Retinal pigment epithelial cell (primary cell): ENCODE results near the gene PTPN12.
A peak's percentile ranks its signal among the peaks of the same experiment; 100 is the strongest.
"Not testable (repeated sequence)": the region's sequence is repeated elsewhere in the genome, so short reads cannot be mapped to it uniquely, and the experiment has no call there.

Source experiments
- DNase-seq: peaks from one replicate; pipeline ENCODE4 v3.0.0-alpha.2; 2010; ENCODE audit warnings: low read depth
- H3K4me3 ChIP-seq: 2 replicates; pipeline ENCODE4 v1.5.1; 2011; ENCODE audit warnings: mild to moderate bottlenecking, low read length, control low read depth, moderate library complexity
- TF ChIP-seq, protein P1 (sequence below): conservative IDR thresholded peaks from 2 replicates; pipeline ENCODE4 v1.5.1; 2011; ENCODE audit warnings: low read depth, low read length, control low read depth, inconsistent platforms

The PTPN12 gene

DNA sequence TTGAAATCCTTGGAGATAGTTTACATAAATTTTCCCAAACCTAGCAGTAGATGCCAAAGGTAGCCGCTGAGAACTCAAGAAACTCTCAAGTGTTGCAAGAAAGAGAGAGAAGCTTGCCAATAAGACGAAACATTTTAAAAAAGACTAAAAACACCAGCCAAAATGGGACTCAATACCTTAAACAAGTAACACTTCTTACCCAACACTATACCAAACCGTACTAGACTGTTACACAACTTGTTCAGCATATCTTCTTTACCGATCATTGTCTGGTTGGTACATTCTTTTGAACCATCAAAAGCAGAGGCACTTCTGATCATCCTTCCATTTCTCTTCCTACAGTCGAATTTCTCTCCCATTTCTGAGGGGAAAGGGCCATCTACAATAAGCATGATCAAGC lies 4.8 kb upstream of the PTPN12 start:
- H3K4me3 ChIP-seq: no peak overlapping the region
- TF ChIP-seq, protein P1, sequence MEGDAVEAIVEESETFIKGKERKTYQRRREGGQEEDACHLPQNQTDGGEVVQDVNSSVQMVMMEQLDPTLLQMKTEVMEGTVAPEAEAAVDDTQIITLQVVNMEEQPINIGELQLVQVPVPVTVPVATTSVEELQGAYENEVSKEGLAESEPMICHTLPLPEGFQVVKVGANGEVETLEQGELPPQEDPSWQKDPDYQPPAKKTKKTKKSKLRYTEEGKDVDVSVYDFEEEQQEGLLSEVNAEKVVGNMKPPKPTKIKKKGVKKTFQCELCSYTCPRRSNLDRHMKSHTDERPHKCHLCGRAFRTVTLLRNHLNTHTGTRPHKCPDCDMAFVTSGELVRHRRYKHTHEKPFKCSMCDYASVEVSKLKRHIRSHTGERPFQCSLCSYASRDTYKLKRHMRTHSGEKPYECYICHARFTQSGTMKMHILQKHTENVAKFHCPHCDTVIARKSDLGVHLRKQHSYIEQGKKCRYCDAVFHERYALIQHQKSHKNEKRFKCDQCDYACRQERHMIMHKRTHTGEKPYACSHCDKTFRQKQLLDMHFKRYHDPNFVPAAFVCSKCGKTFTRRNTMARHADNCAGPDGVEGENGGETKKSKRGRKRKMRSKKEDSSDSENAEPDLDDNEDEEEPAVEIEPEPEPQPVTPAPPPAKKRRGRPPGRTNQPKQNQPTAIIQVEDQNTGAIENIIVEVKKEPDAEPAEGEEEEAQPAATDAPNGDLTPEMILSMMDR: no peak
- no peak for DNase-seq

DNA sequence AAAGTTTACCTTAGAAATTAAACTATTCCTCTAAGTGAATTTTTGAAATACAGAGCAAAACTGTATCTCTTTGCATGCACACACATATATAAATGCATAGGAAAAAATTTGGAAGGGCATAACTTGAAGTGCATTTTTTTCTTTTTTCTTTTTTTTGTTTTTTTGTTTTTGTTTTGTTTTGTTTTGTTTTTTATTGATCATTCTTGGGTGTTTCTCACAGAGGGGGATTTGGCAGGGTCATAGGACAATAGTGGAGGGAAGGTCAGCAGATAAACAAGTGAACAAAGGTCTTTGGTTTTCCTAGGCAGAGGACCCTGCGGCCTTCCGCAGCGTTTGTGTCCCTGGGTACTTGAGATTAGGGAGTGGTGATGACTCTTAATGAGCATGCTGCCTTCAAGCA lies 4.4 kb upstream of the PTPN12 start:
- DNase-seq, H3K4me3 ChIP-seq: not testable (repeated sequence)

DNA sequence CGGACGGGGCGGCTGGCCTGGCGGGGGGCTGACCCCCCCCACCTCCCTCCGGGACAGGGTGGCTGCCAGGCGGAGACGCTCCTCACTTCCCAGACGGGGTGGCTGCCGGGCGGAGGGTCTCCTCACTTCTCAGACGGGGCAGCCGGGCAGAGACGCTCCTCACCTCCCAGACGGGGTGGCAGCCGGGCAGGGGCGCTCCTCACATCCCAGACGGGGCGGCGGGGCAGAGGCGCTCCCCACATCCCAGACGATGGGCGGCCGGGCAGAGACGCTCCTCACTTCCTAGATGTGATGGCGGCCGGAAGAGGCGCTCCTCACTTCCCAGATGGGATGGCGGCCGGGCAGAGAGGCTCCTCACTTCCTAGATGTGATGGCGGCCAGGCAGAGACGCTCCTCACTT lies 3.0 kb upstream of the PTPN12 start:
- H3K4me3 ChIP-seq, DNase-seq: not testable (repeated sequence)

DNA sequence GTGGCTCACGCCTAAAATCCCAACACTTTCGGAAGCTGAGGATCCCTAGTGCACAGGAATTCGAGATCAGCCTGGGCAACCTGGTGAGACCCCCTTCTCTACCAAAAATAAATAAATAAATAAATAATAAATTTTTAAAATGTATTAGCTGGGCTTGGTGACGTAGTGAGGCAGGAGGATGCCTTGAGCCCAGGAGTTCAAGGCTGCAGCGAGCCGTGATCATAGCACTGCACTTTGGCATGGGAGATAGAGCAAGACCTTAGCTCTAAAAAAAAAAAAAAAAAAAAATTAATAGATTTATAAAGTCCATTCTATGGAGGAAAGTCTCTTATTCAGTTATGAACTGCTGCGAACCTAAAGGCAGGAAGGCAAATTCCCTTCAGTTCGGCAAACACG lies 1.1 kb upstream of the PTPN12 start:
- H3K4me3 ChIP-seq: peak overlapping the region; percentile 84
- no peak for DNase-seq
- TF ChIP-seq, protein P1: no peak

DNA sequence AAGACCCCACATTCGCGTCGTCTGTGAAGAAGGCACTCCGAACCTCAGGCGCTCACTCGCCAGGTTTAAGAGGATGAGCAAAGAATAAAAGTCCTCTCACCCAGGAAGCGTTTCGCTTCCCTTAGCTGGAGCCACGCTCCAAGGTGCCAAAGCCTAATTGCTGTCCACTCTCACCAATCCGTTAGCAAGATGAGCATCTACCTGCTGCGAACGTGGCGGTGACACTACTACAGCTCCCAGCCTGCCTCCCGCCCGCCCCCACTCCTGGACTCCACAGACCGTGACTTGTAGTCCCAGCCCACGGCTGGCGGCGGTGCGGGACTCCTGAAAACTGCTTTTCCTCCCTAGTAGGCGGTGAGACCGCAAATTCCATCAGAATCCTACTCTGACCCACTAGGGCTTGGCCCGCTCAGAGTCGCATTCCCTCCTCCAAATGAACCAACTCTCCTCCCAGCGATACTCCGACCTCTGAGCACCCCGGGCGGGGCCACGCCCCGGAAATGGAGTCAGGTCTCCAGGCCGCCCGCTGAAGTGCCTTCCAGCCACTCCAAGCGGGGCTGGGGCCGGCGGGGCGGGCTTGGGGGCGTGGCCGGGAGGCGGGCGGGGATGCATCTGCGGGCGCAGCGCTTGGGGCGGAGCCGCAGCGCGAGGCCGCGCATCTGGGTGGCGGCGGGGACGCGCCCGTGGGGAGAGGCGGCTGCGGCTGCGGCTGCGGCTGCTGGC lies 521 bp upstream of the PTPN12 start:
- H3K4me3 ChIP-seq: peak overlapping the region; percentile 84
- TF ChIP-seq, protein P1: no peak
- DNase-seq: peak; percentile 75

DNA sequence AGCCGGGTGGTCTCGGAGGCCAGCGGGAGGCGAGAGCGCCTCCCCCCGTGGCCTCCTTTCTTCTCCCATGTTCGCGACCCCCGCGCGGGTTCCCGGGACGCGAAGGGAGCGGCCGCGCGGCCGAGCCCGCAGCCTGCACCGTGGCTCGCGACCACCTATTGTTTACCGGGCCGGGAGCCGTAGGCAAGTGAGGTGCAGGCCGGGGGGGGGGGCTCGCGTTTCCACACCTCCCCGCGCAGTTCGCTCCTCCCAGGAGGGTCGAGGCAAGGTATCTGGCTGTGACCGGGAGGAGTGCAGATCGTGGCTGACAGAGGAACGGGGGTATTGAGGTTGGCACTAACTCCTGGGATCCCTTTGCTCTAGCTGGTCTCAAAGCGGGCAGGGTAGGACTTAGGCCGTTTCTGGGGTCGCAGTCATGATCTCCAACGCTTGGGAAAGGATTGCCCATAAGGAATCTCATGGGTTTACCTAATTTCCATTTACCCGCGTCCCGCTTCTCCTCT lies 734 bp downstream of the PTPN12 start:
- no peak for DNase-seq
- H3K4me3 ChIP-seq: peak overlapping the region; percentile 98
- TF ChIP-seq, protein P1: no peak

DNA sequence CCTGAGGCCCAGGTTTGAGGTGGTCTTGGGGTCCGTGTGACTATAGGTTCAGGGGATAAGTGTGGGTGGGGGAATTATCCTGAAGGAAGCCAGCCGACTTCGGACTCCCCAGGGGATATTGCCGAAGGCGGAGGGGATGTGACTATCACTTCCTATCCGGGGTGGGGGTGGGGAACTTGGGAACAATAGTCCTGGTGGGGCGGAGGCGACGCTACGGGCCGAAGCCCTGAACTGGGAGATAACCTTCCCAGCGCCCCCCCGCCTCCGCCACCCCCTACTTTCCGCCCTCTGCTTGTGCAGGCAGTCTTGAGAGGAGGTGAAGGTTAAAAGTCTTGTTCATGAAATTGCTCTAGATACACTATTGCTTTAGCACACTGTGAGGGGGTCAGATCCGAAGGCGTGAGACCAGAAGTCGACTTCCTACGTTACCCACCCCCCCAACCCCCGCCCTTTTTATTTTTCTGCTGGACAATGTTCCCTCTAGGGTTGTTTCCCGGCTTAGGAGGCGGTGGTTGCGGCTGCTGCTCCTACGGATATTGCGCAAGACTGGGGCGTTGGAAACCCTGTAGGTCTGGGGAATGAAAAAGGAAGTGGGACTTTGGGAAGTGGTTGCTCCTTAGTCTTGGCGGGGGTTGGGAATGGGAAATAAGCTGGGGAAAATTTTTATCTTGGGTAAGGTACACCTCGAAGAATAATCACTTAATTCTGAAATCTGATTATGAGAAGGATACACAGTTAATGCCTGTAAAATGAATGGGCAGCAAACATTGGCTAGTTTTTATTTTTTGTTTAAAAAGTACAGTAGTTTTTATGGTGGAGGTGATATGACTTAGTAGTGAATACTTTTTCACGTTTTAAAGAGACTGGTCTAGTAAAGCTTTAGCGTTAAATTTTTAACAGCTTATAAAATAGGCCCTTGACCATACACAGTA lies 1.5 kb downstream of the PTPN12 start:
- peak overlapping the region; percentile 98 for H3K4me3 ChIP-seq

More for the DNA sequence above, 1.5 kb downstream of the PTPN12 start:
- DNase-seq: peak; percentile 50
- TF ChIP-seq, protein P1: no peak
